ENCODE data around the gene CYP2E1. TPM values are rescaled to one million over a fixed set of nuclear protein-coding genes. Genes with fewer than 3 reads are reported as not detected.
"Not testable (repeated sequence)": the region's sequence is repeated elsewhere in the genome, so short reads cannot be mapped to it uniquely, and the experiment has no call there.

Gene CYP2E1
- 1 to 10 TPM; 1.3 to 3.1 (median 2.1) TPM for polyA plus RNA-seq

DNA sequence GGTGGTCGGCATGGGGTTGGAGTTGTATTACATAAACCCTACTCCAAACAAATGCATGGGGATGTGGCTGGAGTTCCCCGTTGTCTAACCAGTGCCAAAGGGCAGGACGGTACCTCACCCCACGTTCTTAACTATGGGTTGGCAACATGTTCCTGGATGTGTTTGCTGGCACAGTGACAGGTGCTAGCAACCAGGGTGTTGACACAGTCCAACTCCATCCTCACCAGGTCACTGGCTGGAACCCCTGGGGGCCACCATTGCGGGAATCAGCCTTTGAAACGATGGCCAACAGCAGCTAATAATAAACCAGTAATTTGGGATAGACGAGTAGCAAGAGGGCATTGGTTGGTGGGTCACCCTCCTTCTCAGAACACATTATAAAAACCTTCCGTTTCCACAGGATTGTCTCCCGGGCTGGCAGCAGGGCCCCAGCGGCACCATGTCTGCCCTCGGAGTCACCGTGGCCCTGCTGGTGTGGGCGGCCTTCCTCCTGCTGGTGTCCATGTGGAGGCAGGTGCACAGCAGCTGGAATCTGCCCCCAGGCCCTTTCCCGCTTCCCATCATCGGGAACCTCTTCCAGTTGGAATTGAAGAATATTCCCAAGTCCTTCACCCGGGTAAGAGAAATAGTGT lies at the start of gene CYP2E1:
CYP2E1 (plus strand) TSS at position 407 of the 632 bp plus-strand sequence; CDS start at position 440, 33 bp downstream.
- no peak within 1 kb of the TSS for H3K27ac ChIP-seq (ENCODE audit: low read depth, low read length)
- WGBS, 3 donors: 72 to 75% (median 73%) methylated on average over 16 of the region's 16 CpGs

DNA sequence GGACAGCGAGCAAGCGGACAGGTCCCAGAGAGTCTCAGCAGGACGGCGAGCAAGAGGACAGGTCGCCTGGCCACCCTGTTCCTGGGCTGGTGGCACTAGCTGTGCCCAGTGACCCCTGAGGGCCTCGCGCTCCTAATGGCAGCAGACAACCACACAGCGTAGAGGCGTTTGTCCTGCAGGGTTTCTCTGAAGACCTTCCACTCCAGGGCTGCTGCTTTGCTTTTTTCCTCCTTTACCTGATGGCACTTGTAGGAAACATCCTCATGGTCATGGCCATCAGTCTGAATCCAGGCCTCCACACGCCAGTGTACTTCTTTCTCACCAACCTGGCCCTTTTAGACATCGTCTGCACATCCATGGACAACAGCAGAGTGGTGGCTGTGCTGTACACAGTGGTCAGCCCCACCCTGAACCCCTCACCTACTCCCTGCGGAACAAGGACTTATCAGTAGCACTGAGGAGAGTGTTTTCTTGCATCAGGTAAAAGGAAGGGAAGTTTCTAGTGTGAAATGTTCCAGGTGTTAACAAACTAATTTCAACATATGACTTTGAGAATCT lies 46.0 kb upstream of the CYP2E1 start:
- WGBS, 3 donors: 81 to 87% (median 85%) methylated on average over 11 to 12 of the region's 12 CpGs
- no peak overlapping the region for H3K27ac ChIP-seq (ENCODE audit: low read depth, low read length)

DNA sequence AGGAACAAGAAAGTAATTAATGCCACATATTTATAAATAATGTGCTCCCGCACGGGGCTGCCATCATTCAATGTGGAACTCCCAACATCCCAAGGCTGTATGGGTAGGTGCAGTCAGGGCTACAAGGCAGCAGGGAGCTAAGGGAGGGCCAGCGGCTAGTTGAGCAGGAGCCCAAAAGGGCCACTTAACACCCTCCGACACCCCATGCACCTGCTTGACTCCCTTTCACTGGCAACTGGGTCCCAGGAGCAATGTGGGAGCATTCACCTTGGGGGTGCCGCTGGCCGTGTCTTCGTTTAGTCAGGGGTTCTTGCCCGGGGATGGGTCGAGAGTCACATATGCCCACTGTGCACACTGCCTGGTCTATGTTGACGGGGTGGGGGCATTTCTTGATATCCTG lies 45.5 kb upstream of the CYP2E1 start:
- H3K27ac ChIP-seq (ENCODE audit: low read depth, low read length): no peak overlapping the region
- WGBS, 3 donors: 82 to 87% (median 83%) methylated on average over 10 of the region's 10 CpGs

- no peak overlapping the region for H3K27ac ChIP-seq (ENCODE audit: low read depth, low read length)
Observed at GRCh38 chr10:133484818-133485217, 42.3 kb upstream of the CYP2E1 start.

GRCh38 chr10:133487085-133487484 lies 40.1 kb upstream of the CYP2E1 start:
- no peak overlapping the region for H3K27ac ChIP-seq (ENCODE audit: low read depth, low read length)

GRCh38 chr10:133488354-133488753 lies 38.8 kb upstream of the CYP2E1 start:
- no peak overlapping the region for H3K27ac ChIP-seq (ENCODE audit: low read depth, low read length)

DNA sequence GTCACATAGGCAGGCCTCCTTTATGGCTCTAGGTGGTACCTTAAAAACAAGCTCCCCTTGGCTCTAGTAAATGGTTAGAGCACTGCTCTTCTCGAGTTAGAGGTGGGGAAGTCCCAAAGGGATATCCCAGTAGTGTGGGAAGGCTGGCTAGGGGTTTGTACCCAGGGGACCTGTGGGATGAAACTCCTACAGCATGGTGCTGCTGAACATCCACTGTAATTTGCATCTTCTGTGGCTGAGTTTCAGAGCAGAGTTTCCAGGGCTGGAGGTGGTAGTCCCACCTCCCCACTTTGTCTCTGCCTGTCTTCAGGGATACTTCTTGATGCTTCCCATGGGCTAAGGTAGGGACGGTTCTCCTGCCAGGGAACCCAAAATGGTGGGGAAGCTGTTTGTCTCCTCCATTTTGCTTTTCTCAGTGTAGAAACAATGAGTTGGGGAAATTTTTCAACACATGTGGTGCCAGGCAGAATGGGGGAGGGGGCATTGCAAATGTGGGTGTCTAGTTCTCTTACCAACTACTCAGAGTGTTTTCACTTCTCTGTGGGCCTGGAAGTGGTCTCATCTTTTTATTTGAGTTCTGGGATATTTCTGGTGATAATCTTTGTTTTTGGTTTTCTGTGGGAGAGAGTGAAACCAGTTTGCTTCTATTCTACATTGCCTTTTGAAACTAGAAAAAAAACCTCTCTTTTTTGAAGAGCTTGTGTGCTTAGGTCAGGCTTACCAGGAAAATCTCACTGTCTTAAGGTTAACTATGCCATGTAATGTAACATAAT lies 37.2 kb upstream of the CYP2E1 start:
- WGBS, 3 donors: 53 to 74% (median 57%) methylated on average over 2 of the region's 2 CpGs
- no peak overlapping the region for H3K27ac ChIP-seq (ENCODE audit: low read depth, low read length)

- H3K27ac ChIP-seq (ENCODE audit: low read depth, low read length): not testable (repeated sequence)
- 70 to 76% (median 73%) methylated on average over 4 of the region's 4 CpGs for WGBS, 3 donors
Observed at GRCh38 chr10:133493562-133493961, 33.6 kb upstream of the CYP2E1 start.

GRCh38 chr10:133497363-133497762 lies 29.8 kb upstream of the CYP2E1 start:
- H3K27ac ChIP-seq (ENCODE audit: low read depth, low read length): not testable (repeated sequence)
- WGBS, 3 donors: 47 to 60% (median 48%) methylated on average over 6 of the region's 6 CpGs

DNA sequence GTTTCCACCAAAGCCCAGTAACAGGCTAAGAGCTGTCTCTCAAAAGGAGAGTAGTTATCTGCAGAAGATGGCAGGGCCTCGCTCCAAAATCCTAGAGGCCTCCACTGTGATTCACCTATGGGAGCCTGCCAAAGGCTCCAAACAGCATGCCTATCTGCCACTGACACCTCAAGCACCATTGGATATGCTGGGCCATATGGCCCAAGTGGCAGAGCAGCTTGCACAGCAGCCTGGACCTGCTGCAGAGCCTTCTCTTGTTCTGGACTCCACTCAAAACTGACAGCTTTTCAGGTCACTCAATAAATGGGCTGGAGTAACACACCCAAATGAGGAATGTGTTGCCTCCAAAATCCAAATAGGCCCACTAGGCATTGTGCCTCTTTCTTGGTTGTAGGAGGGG lies 28.0 kb upstream of the CYP2E1 start:
- WGBS, 3 donors: 48 to 86% (median 85%) methylated on average over 1 of the region's 1 CpG
- H3K27ac ChIP-seq (ENCODE audit: low read depth, low read length): not testable (repeated sequence)

DNA sequence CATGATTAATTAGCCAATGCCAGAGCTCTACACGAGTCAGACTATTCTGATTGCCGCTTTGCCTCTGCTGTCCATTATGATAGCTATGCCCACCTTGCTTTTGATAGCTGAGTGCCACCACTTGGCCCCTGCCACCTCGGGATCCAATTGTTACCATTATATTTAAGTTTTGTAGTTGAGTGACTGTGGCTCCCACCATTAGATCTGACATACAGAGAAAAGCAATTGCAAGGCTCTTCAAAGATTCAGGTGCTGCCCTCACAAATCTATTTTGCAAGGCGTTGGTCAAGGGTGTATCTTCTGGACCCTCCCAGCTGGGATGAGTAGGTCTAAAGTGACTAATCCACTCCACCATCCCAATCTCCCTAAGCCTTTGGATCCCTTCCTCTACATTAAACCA lies 26.3 kb upstream of the CYP2E1 start:
- 59 to 70% (median 68%) methylated on average over 4 of the region's 4 CpGs for WGBS, 3 donors
- H3K27ac ChIP-seq (ENCODE audit: low read depth, low read length): not testable (repeated sequence)

DNA sequence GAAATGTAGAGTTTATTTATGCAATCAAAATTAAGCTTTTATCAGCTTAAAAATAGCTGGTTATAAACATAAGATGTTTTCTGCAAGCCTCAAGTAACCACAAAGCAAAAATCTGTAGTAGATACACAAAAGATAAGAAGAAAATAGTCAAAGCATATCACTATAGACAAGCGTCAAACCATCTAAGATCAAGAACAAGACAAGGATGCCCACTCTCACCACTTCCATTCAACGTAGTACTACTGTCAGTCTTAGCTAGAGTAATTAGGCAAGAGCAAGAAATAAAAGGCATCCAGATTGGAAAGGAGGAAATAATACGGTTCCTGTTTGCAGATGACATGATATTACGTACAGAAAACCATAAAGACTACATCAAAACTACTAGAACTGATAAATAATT lies 17.5 kb upstream of the CYP2E1 start:
- H3K27ac ChIP-seq (ENCODE audit: low read depth, low read length): no peak overlapping the region
- WGBS, 3 donors: 72 to 85% (median 73%) methylated on average over 4 of the region's 4 CpGs

GRCh38 chr10:133511408-133511807 lies 15.8 kb upstream of the CYP2E1 start:
- WGBS, 3 donors: 45 to 79% (median 73%) methylated on average over 4 of the region's 4 CpGs
- H3K27ac ChIP-seq (ENCODE audit: low read depth, low read length): no peak overlapping the region

- 21 to 51% (median 46%) methylated on average over 4 of the region's 4 CpGs for WGBS, 3 donors
- H3K27ac ChIP-seq (ENCODE audit: low read depth, low read length): no peak overlapping the region
Observed at GRCh38 chr10:133511907-133512528, 15.1 kb upstream of the CYP2E1 start.

DNA sequence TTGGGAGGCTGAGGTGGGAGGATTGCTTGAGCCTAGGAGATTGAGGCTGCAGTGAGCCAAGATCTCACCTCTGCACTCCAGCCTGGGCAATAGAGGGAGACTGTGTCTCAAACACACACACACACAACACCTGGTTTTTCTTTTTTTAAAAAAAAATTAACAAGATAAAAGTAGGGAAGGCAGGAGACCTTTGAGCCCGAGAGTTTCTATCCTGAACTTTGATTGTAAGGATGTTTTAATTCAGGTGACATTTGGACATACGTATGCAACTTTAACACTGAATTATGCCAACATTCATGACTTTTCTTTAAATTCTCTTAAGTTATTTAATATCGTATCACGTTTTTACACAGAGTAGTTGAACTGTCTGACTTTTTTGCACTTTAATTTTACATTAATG lies 11.7 kb upstream of the CYP2E1 start:
- 70 to 74% (median 72%) methylated on average over 4 of the region's 4 CpGs for WGBS, 3 donors
- no peak overlapping the region for H3K27ac ChIP-seq (ENCODE audit: low read depth, low read length)

- 48 to 61% (median 59%) methylated on average over 4 of the region's 4 CpGs for WGBS, 3 donors
- no peak overlapping the region for H3K27ac ChIP-seq (ENCODE audit: low read depth, low read length)
Observed at GRCh38 chr10:133516057-133516456, 11.1 kb upstream of the CYP2E1 start.

- 76 to 85% (median 84%) methylated on average over 5 of the region's 5 CpGs for WGBS, 3 donors
- not testable (repeated sequence) for H3K27ac ChIP-seq (ENCODE audit: low read depth, low read length)
Observed at GRCh38 chr10:133518517-133518916, 8.6 kb upstream of the CYP2E1 start.

DNA sequence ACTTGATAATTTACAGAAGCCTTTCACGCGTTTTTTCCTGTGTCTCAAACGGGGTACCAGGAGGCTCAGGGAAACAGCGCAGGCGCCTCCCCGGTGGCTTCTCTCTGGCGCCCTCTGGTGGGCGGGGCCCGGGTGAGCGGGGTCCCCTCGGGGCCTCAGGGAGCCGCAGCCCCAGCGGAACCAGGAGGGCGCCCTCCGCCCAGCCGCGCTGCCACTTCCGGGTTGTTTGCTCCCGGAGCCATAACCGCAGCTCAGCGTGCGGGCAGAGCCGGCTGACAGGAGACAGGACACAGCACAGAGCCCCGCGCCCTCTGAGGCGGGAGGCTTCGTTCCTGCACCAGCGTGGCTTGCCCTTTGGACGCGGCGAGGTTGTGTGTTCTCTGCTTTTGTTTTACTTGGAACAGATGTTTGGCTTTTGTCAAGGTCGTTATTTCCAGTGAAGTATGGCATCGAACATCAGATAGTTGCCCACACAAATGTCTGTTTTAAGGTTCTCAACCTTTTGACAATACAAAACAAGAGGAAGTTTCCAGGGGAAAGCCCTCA lies 6.9 kb upstream of the CYP2E1 start:
- no peak overlapping the region for H3K27ac ChIP-seq (ENCODE audit: low read depth, low read length)
- 1 to 4% (median 2%) methylated on average over 29 to 33 of the region's 33 CpGs for WGBS, 3 donors

DNA sequence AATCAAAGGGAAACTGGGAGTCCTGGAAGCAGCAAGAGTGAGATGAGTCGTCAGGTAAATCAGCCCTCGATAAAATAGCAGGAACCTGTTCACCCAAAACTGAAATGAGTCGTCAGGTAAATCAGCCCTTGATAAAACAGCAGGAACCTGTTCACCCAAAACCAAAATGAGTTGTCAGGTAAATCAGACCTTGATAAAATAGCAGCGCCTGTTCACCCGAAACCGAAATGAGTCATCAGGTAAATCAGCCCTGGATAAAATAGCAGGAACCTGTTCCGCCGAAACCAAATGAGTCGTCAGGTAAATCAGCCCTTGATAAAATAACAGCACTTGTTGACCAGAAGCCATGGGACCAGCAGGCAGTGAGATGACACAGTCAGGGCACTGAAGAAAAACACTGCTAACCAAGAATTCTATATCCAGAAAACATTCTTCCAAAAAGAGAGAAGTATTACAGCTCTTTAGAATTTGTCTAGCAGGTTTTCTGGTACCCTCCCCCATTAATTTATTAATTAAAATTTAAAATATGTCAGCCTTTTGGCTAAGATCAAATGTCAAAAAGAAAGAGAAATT lies 3.4 kb upstream of the CYP2E1 start:
- 88 to 92% (median 90%) methylated on average over 9 of the region's 9 CpGs for WGBS, 3 donors
- H3K27ac ChIP-seq (ENCODE audit: low read depth, low read length): no peak overlapping the region
